Measurements from ENCODE around the gene KXD1.
A peak's percentile ranks its signal among the peaks of the same experiment; 100 is the strongest.

The KXD1 gene

GRCh38 chr19:18612772-18613588, 55.3 kb downstream of the KXD1 start, which contains the start of gene TMEM59L:
Gene TMEM59L (plus strand): TSS chr19:18612870. CDS start chr19:18612959, 89 bp downstream.
- DNase-seq (ENCODE audit: low read depth), result no peak
- TF ChIP-seq, protein P1, sequence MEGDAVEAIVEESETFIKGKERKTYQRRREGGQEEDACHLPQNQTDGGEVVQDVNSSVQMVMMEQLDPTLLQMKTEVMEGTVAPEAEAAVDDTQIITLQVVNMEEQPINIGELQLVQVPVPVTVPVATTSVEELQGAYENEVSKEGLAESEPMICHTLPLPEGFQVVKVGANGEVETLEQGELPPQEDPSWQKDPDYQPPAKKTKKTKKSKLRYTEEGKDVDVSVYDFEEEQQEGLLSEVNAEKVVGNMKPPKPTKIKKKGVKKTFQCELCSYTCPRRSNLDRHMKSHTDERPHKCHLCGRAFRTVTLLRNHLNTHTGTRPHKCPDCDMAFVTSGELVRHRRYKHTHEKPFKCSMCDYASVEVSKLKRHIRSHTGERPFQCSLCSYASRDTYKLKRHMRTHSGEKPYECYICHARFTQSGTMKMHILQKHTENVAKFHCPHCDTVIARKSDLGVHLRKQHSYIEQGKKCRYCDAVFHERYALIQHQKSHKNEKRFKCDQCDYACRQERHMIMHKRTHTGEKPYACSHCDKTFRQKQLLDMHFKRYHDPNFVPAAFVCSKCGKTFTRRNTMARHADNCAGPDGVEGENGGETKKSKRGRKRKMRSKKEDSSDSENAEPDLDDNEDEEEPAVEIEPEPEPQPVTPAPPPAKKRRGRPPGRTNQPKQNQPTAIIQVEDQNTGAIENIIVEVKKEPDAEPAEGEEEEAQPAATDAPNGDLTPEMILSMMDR (conservative IDR thresholded peaks at IDR 0.05; ENCODE audit: low read length), result no peak
- H3K4me3 ChIP-seq (ENCODE audit: low read length), result peak within 1 kb of the TSS; percentile 31

DNA sequence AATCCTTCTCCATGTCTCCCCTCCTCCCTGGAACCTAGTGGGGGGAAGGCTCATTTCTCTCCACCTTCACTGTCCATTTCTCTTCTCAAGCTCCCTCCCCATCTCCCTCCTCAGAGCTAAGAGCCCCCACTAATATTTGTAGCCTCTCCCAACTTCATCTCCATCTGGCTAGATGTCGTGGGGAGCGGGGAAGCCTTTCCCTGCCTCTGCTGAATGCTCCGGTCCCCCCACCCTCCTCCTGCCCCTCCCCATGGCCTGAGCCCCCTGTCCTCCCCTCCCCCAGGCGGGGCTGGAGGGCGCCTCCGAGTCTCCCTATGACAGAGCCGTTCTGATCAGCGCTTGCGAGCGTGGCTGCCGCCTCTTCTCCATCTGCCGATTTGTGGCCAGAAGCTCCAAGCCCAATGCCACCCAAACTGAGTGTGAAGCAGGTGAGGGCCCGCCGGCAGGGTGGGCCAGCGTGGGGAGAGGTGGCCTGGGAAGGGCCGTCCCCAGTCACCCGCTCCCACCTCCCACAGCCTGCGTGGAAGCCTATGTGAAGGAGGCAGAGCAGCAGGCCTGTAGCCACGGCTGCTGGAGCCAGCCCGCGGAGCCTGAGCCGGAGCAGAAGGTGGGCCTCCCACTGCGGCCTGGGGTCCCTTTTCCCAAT, 56.0 kb downstream of the KXD1 start:
- H3K4me3 ChIP-seq (ENCODE audit: low read length), result no peak overlapping the region
- TF ChIP-seq, protein P1 (conservative IDR thresholded peaks at IDR 0.05; ENCODE audit: low read length), result no peak
- no peak for DNase-seq (ENCODE audit: low read depth)

DNA sequence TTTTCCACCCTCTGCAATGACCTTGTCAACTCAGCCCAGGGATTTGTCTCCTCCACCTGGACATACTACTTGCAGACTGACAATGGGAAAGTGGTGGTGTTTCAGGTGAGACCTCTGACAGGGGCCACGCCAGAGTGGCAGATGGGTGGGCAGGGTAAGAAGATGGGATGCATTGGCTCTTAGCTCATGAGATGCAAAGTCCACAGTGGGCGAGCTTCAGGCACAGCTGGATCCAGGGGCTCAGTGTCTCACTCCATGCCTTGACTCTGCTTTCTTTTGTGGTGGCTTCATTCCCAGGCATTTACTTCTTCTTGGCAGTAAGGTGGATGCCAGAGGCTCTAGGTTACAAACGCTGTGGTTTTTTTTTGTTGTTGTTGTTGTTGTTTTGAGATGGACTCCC, 58.4 kb downstream of the KXD1 start:
- no peak for DNase-seq (ENCODE audit: low read depth)
- H3K4me3 ChIP-seq (ENCODE audit: low read length), result no peak overlapping the region
- TF ChIP-seq, protein P1 (conservative IDR thresholded peaks at IDR 0.05; ENCODE audit: low read length), result no peak

GRCh38 chr19:18617562-18617961, 59.9 kb downstream of the KXD1 start:
- no peak overlapping the region for H3K4me3 ChIP-seq (ENCODE audit: low read length)
- TF ChIP-seq, protein P1 (conservative IDR thresholded peaks at IDR 0.05; ENCODE audit: low read length), result no peak
- no peak for DNase-seq (ENCODE audit: low read depth)

- DNase-seq (ENCODE audit: low read depth), result no peak
Measured at GRCh38 chr19:18618236-18618635, 60.6 kb downstream of the KXD1 start.

More at GRCh38 chr19:18618236-18618635, 60.6 kb downstream of the KXD1 start:
- TF ChIP-seq, protein P1 (conservative IDR thresholded peaks at IDR 0.05; ENCODE audit: low read length), result no peak
- H3K4me3 ChIP-seq (ENCODE audit: low read length), result no peak overlapping the region

Data from AG10803 (cell line).